Chondrocyte (in vitro differentiated cells): ENCODE results near the gene TGM1. TPM values are rescaled to one million over a fixed set of nuclear protein-coding genes. Genes with fewer than 3 reads are reported as not detected.
A peak's percentile ranks its signal among the peaks of the same experiment; 100 is the strongest.

Source experiments
- DNase-seq: peaks from one replicate; pipeline ENCODE4 v3.0.0; 2021; ENCODE audit warnings: mixed read lengths, low spot score
- H3K27ac Mint-ChIP-seq: one replicate; pipeline ENCODE4 v1.8.0; 2021; ENCODE audit warnings: mild to moderate bottlenecking, moderate library complexity, mixed read lengths; ENCODE audit not compliant: unreplicated experiment
- H3K27me3 Mint-ChIP-seq: 2 replicates; pipeline ENCODE4 v1.8.0; 2021; ENCODE audit warnings: low read depth, mixed read lengths
- H3K36me3 Mint-ChIP-seq: 2 replicates; pipeline ENCODE4 v1.8.0; 2021; ENCODE audit warnings: low read depth, mixed read lengths
- H3K4me1 Mint-ChIP-seq: 2 replicates; pipeline ENCODE4 v1.8.0; 2021; ENCODE audit warnings: low read depth, mild to moderate bottlenecking, mixed read lengths
- H3K4me3 Mint-ChIP-seq: one replicate; pipeline ENCODE4 v1.8.0; 2021; ENCODE audit warnings: mild to moderate bottlenecking, moderate library complexity, mixed read lengths; ENCODE audit not compliant: unreplicated experiment
- H3K9me3 Mint-ChIP-seq: 2 replicates; pipeline ENCODE4 v1.8.0; 2021; ENCODE audit warnings: low read depth, mixed read lengths
- CTCF ChIP-seq: fragments of 200-600 bp; sonication (generic); IDR thresholded peaks from 2 replicates; pipeline ENCODE4 v1.5.0; 2021; ENCODE audit warnings: antibody characterized with exemption, mild to moderate bottlenecking, moderate library complexity
- long read RNA-seq: library from polyadenylated mRNA; stranded (forward); transcript quantifications from one replicate; pipeline ENCODE4 v2.0.0, GENCODE V29; 2021
- total RNA-seq: library from RNA; stranded (reverse); gene quantifications from 3 replicates; pipeline ENCODE4 v1.2.1, GENCODE V29; 2021

The TGM1 gene
- total RNA-seq: 3.2 to 5.0 TPM (median 3.3 TPM) in 3 replicates
- long read RNA-seq, partial matches to known transcripts: 6 of 7 reads
- long read RNA-seq, other reads (novel, unspliced or antisense): 1 of 7 reads

DNA sequence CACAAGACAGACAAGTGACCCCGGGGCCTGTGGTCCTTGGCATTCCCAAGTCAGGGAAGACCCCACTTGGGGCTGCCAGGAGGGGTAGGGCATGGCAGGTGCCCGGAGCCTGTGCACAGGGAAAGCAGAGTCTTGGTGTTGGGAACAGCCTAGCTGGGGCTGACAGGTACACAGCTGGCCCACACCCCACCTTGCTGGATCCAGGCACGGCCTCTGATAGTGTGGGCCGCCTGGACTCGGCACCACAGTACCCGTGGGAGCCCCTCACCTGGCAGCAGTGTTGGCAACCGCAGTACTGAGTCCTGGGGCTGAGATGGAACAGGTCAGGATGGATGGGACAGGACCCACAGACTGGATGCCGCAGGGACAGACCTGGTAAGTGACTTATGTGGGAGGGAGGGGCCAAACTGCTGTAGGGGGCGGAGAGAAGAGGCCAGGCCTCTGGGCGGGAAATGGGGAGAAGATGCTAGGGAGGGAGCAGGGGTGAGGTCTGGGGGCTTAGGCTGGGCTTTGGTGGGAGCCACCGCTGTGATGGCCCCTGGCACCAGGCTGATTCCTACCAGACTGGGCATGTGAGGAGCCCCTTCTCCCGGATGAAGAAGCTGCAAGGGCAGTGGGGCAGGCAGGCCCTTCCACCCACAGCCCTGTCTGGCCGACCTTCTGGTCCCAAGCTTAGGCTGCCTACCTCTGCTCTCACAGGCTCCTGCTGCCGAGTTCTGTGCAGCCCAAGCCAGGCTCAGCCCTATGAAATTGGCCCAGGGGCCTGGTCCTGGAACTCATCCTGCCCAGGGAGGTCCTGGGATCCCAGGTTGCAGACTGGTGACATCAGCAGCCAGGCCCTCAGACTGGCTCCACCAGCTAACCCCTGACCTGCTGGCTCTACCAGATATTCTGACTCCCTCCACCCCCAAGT is at the start of gene TGM1:
TSS of gene TGM1 (minus strand) at position 357 of the 913 bp plus-strand sequence. CDS start 825 bp downstream, outside the sequence.
- DNase-seq: peak; percentile 81
- Mint-ChIP-seq H3K4me3 (no peak within 1 kb of the TSS), H3K9me3 (no peaks in the 10 kb centered on the region), H3K27me3 (no peaks in the 10 kb centered on the region), H3K36me3 (peaks cover 12% of the 10 kb centered on the region), H3K27ac (no peak within 1 kb of the TSS), H3K4me1 (peaks cover 16% of the 10 kb centered on the region)
- no peak for TF ChIP-seq CTCF

DNA sequence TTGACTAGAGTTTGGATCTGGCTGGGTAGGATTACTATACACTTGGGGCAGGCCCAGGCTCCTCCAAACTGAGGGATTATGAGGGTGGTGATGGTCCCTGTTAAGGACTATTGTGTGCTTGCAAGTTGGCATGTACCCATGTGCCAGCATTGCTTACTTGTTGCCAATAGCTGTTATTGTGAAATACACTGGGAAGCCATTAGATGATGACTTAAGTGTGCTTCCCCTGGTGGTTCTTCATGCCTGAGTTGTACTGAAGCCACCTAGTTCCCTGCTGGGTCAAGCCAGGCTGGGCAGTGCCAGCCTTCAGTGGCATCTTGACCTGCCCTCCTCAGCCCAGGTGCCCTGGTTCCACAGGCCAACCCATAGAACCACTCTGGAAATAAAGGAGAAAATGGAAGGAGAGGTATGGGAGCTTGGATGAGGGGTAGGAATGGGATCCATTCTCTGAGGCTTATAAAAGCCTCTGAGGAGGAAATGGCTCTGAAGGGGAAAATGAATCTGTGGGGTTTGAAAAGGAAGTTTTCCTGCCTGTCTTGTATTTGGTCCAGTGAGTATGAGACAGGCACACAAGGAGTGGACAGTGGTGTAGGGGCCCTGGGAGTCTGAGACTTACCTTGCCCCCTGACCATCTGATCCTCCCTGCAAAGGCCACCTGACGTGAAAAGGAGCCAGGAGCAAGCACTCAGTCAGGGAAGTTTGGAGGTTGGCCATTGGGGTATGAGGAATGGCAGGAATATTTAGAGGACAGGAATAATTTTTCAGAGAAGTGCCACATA is 49.0 kb upstream of the TGM1 start:
- Mint-ChIP-seq H3K36me3 (peaks cover 4% of the 10 kb centered on the region), H3K27me3 (no peaks in the 10 kb centered on the region), H3K4me3 (no peak overlapping the region), H3K4me1 (peaks cover 6% of the 10 kb centered on the region), H3K9me3 (no peaks in the 10 kb centered on the region), H3K27ac (no peak overlapping the region)
- DNase-seq: no peak
- no peak for TF ChIP-seq CTCF

DNA sequence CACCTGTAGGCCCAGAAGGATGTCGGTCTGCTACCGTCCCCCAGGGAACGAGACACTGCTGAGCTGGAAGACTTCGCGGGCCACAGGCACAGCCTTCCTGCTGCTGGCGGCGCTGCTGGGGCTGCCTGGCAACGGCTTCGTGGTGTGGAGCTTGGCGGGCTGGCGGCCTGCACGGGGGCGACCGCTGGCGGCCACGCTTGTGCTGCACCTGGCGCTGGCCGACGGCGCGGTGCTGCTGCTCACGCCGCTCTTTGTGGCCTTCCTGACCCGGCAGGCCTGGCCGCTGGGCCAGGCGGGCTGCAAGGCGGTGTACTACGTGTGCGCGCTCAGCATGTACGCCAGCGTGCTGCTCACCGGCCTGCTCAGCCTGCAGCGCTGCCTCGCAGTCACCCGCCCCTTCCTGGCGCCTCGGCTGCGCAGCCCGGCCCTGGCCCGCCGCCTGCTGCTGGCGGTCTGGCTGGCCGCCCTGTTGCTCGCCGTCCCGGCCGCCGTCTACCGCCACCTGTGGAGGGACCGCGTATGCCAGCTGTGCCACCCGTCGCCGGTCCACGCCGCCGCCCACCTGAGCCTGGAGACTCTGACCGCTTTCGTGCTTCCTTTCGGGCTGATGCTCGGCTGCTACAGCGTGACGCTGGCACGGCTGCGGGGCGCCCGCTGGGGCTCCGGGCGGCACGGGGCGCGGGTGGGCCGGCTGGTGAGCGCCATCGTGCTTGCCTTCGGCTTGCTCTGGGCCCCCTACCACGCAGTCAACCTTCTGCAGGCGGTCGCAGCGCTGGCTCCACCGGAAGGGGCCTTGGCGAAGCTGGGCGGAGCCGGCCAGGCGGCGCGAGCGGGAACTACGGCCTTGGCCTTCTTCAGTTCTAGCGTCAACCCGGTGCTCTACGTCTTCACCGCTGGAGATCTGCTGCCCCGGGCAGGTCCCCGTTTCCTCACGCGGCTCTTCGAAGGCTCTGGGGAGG is 47.9 kb upstream of the TGM1 start, which contains the start of gene LTB4R:
TSS of gene LTB4R (plus strand) at position 857 of the 959 bp plus-strand sequence. CDS start 4,150 bp downstream, outside the sequence.
- H3K27me3 Mint-ChIP-seq: no peaks in the 10 kb centered on the region
- peaks cover 6% of the 10 kb centered on the region for H3K4me1 Mint-ChIP-seq
- TF ChIP-seq CTCF: no peak
- no peaks in the 10 kb centered on the region for H3K9me3 Mint-ChIP-seq
- no peak for DNase-seq
- H3K36me3 Mint-ChIP-seq: peaks cover 8% of the 10 kb centered on the region
- H3K4me3 Mint-ChIP-seq: no peak within 1 kb of the TSS
- no peak within 1 kb of the TSS for H3K27ac Mint-ChIP-seq

DNA sequence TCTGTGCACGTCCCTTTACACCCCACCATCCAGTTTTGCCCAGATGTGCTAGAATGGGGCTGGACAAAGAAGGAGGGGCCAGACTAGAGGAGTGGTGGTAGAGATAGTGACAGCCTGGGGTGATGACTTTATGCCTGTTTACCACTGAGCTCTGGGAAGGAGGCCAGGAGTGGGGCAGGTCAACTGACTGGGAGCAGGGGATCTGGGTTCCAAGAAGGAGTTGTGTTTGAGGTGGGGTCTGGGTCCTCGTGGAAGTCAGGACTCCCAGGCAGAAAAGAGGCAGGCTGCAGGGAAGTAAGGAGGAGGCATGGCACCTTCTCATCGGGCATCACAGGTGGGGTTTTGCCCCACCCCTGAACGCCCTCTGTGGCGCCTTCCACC is 47.3 kb upstream of the TGM1 start:
- Mint-ChIP-seq H3K36me3 (peaks cover 12% of the 10 kb centered on the region), H3K27me3 (no peaks in the 10 kb centered on the region), H3K4me1 (peaks cover 6% of the 10 kb centered on the region), H3K4me3 (no peak overlapping the region), H3K9me3 (no peaks in the 10 kb centered on the region), H3K27ac (no peak overlapping the region)
- no peak for DNase-seq
- TF ChIP-seq CTCF: no peak
